Measurements from ENCODE around the gene SLC16A7. TPM values are rescaled to one million over a fixed set of nuclear protein-coding genes. Genes with fewer than 3 reads are reported as not detected.

SLC16A7 gene
- polyA plus RNA-seq, 1 donor from 2014 or later: 2.3 TPM

DNA sequence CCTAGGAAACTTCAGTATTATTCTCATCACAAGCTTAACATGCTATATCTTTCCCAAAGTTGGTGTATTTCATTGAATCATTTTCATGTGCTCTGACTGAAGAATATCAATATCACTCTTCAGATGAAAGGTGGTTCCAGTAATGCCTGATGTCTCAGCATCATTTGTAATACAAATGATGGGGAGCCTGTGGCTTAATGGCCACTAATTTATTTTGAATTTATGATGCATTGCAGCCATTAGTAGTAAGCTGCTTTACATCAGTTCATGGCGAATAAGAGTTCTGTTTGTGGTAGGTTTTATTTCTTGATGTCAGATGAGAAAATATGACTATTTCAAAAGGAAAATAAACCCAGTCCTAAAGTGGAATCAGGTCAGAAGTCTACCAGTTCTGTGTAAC lies 139.4 kb downstream of the SLC16A7 start:
- no peak overlapping the region for H3K4me2 ChIP-seq (ENCODE audit: low read length)
- no peaks in the 10 kb centered on the region for H3K9me2 ChIP-seq (ENCODE audit: insufficient read depth, low read length)
- H4K20me1 ChIP-seq (ENCODE audit: insufficient read depth): no peaks in the 10 kb centered on the region
- H3K4me3 ChIP-seq (ENCODE audit: low read length): no peak overlapping the region
- H3K79me2 ChIP-seq (replicated peaks; ENCODE audit: insufficient read depth, low read length): no peaks in the 10 kb centered on the region
- no peak overlapping the region for H2AFZ ChIP-seq (ENCODE audit: low read depth, low read length)
- H3K36me3 ChIP-seq (ENCODE audit: insufficient read depth, low read length): no peaks in the 10 kb centered on the region
- TF ChIP-seq, protein P1, sequence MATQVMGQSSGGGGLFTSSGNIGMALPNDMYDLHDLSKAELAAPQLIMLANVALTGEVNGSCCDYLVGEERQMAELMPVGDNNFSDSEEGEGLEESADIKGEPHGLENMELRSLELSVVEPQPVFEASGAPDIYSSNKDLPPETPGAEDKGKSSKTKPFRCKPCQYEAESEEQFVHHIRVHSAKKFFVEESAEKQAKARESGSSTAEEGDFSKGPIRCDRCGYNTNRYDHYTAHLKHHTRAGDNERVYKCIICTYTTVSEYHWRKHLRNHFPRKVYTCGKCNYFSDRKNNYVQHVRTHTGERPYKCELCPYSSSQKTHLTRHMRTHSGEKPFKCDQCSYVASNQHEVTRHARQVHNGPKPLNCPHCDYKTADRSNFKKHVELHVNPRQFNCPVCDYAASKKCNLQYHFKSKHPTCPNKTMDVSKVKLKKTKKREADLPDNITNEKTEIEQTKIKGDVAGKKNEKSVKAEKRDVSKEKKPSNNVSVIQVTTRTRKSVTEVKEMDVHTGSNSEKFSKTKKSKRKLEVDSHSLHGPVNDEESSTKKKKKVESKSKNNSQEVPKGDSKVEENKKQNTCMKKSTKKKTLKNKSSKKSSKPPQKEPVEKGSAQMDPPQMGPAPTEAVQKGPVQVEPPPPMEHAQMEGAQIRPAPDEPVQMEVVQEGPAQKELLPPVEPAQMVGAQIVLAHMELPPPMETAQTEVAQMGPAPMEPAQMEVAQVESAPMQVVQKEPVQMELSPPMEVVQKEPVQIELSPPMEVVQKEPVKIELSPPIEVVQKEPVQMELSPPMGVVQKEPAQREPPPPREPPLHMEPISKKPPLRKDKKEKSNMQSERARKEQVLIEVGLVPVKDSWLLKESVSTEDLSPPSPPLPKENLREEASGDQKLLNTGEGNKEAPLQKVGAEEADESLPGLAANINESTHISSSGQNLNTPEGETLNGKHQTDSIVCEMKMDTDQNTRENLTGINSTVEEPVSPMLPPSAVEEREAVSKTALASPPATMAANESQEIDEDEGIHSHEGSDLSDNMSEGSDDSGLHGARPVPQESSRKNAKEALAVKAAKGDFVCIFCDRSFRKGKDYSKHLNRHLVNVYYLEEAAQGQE (IDR thresholded peaks at IDR 0.05; ENCODE audit: borderline replicate concordance): no peak
- TF ChIP-seq, protein P2, sequence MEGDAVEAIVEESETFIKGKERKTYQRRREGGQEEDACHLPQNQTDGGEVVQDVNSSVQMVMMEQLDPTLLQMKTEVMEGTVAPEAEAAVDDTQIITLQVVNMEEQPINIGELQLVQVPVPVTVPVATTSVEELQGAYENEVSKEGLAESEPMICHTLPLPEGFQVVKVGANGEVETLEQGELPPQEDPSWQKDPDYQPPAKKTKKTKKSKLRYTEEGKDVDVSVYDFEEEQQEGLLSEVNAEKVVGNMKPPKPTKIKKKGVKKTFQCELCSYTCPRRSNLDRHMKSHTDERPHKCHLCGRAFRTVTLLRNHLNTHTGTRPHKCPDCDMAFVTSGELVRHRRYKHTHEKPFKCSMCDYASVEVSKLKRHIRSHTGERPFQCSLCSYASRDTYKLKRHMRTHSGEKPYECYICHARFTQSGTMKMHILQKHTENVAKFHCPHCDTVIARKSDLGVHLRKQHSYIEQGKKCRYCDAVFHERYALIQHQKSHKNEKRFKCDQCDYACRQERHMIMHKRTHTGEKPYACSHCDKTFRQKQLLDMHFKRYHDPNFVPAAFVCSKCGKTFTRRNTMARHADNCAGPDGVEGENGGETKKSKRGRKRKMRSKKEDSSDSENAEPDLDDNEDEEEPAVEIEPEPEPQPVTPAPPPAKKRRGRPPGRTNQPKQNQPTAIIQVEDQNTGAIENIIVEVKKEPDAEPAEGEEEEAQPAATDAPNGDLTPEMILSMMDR (IDR thresholded peaks at IDR 0.05; ENCODE audit: poor library complexity, severe bottlenecking): no peak
- TF ChIP-seq MXI1 (conservative IDR thresholded peaks at IDR 0.05; ENCODE audit: poor library complexity, severe bottlenecking) (no peak), SMC3 (conservative IDR thresholded peaks at IDR 0.05; ENCODE audit: poor library complexity) (no peak), TAF1 (IDR thresholded peaks at IDR 0.05; ENCODE audit: low read depth) (no peak), EP300 (conservative IDR thresholded peaks at IDR 0.05; ENCODE audit: poor library complexity, severe bottlenecking) (no peak), EZH2 (IDR thresholded peaks at IDR 0.05; ENCODE audit: borderline replicate concordance, insufficient read depth, low read length, poor library complexity, severe bottlenecking) (no peak), POLR2AphosphoS5 (IDR thresholded peaks at IDR 0.05) (no peak), RAD21 (conservative IDR thresholded peaks at IDR 0.05) (no peak)
- H3K9ac ChIP-seq (ENCODE audit: low read length): no peak overlapping the region
- no peak overlapping the region for H3K27ac ChIP-seq (ENCODE audit: low read length)
- no peaks in the 10 kb centered on the region for H3K9me3 ChIP-seq (ENCODE audit: low read length)
- H3K27me3 ChIP-seq (ENCODE audit: insufficient read depth, low read depth, low read length): no peaks in the 10 kb centered on the region
- no peaks in the 10 kb centered on the region for H3F3A ChIP-seq (ENCODE audit: insufficient read depth, low read length, poor library complexity, severe bottlenecking)

DNA sequence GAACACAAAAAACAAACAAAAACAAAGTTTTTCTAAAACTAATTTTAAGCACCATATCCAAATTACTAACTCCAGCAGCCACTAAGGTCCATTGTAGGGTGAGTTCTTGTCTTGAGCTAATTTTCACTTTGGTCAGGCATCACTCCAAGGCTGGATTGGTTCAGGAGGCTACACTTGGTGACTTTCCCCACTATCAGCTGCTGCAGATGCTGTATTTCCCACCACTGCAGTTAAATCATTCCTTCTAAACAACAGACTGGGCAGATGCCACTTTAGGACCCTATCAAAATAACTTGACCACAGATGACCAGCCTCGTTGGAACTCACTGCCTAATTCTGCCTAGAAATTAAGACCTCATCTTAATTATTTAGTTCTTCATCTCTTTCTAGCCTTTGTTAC lies 140.5 kb downstream of the SLC16A7 start:
- Histone ChIP-seq H3K27me3 (ENCODE audit: insufficient read depth, low read depth, low read length) (no peaks in the 10 kb centered on the region), H3K9ac (ENCODE audit: low read length) (no peak overlapping the region), H3K27ac (ENCODE audit: low read length) (no peak overlapping the region), H3F3A (ENCODE audit: insufficient read depth, low read length, poor library complexity, severe bottlenecking) (no peaks in the 10 kb centered on the region), H3K4me3 (ENCODE audit: low read length) (no peak overlapping the region), H3K36me3 (ENCODE audit: insufficient read depth, low read length) (no peaks in the 10 kb centered on the region), H3K9me3 (ENCODE audit: low read length) (no peaks in the 10 kb centered on the region), H2AFZ (ENCODE audit: low read depth, low read length) (no peak overlapping the region), H4K20me1 (ENCODE audit: insufficient read depth) (no peaks in the 10 kb centered on the region), H3K79me2 (replicated peaks; ENCODE audit: insufficient read depth, low read length) (no peaks in the 10 kb centered on the region), H3K4me2 (ENCODE audit: low read length) (no peak overlapping the region), H3K9me2 (ENCODE audit: insufficient read depth, low read length) (no peaks in the 10 kb centered on the region)
- TF ChIP-seq MXI1 (conservative IDR thresholded peaks at IDR 0.05; ENCODE audit: poor library complexity, severe bottlenecking) (no peak), SMC3 (conservative IDR thresholded peaks at IDR 0.05; ENCODE audit: poor library complexity) (no peak), EZH2 (IDR thresholded peaks at IDR 0.05; ENCODE audit: borderline replicate concordance, insufficient read depth, low read length, poor library complexity, severe bottlenecking) (no peak), RAD21 (conservative IDR thresholded peaks at IDR 0.05) (no peak), POLR2AphosphoS5 (IDR thresholded peaks at IDR 0.05) (no peak), TAF1 (IDR thresholded peaks at IDR 0.05; ENCODE audit: low read depth) (no peak), EP300 (conservative IDR thresholded peaks at IDR 0.05; ENCODE audit: poor library complexity, severe bottlenecking) (no peak)
- TF ChIP-seq, protein P1 (IDR thresholded peaks at IDR 0.05; ENCODE audit: borderline replicate concordance): no peak
- TF ChIP-seq, protein P2 (IDR thresholded peaks at IDR 0.05; ENCODE audit: poor library complexity, severe bottlenecking): no peak
